Superior temporal gyrus (tissue), 1 donor: ENCODE results near the gene MRC2.

Source experiments
- DNase-seq: peaks from one replicate; pipeline ENCODE4 v3.0.0-alpha.2; 2016; ENCODE audit errors: extremely low spot score

Gene MRC2

GRCh38 chr17:62718429-62718828 lies 91.0 kb downstream of the MRC2 start:
- no peak for DNase-seq

- DNase-seq: no peak
Measured at GRCh38 chr17:62719586-62719985, 92.1 kb downstream of the MRC2 start.

DNA sequence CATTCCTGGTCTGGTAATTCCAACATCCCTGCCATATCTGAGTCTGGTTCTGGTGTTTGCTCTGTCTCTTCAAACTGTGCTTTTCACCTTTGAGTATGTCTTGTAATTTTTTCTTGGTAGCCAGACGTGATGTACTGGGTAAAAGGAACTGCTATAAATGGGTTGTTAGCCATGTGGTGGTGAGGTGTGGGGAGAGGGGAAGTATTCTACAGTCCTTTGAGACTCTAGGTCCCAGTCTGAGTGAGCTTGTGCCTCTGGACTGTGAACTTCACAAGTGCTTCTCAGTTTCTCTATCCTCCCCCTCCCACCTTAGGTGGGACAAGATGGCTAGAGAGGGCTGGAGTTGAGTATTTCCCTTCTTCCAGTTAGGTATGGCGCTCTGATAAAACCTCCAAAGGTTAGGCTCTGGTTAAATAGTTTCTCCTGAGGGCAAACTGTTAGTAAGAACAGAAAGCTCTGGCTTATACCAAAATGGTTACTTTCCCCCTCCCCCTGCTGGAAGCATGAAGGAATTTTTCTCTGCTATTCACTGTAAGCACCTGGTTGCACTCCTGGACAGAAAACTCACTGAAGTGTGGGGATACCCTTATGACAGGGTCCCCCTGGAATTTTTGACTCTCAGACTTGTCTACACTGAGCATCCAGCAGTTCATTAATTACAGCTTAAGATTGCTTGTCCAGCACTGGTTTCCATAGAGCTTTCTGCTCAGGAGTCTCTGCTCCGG lies 92.8 kb downstream of the MRC2 start:
- no peak for DNase-seq

DNA sequence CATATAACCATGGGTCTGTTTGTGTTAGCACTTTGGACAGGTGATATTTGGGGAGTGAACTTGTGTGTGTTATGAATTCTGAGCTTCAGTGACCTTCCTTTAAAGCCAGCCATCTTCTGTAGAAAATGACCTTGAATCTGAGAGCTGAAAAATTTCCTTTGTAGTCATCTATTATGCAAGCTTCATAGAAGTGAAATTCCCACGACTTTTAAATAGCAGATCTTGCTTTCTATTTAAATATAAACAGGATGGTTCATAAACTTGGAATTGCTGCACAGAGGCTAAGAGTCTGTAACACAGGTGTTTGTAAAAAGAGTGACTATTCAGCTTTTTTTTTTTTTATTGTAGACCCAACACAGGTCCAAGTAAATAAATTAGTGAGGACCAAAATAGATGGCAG lies 95.2 kb downstream of the MRC2 start:
- DNase-seq: no peak

DNA sequence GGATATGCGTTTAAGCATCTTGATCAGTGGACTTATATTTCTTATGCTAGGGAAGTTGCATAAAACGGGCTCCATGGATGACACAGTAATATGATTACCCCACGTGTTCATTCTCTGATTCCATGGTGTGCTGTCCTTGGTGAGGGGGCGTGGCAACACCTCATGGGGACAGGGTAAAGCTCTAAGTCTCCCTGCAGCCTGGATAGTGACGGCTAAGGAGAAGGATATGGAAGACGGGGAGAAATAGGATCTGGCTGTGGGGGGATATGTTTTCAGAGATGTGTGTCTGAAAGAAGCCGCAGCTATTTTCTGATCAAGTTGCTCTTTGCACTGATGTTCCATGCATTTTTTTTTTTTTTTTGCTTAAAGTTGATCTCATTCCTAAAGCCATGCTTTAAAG lies 96.4 kb downstream of the MRC2 start:
- DNase-seq: no peak

DNA sequence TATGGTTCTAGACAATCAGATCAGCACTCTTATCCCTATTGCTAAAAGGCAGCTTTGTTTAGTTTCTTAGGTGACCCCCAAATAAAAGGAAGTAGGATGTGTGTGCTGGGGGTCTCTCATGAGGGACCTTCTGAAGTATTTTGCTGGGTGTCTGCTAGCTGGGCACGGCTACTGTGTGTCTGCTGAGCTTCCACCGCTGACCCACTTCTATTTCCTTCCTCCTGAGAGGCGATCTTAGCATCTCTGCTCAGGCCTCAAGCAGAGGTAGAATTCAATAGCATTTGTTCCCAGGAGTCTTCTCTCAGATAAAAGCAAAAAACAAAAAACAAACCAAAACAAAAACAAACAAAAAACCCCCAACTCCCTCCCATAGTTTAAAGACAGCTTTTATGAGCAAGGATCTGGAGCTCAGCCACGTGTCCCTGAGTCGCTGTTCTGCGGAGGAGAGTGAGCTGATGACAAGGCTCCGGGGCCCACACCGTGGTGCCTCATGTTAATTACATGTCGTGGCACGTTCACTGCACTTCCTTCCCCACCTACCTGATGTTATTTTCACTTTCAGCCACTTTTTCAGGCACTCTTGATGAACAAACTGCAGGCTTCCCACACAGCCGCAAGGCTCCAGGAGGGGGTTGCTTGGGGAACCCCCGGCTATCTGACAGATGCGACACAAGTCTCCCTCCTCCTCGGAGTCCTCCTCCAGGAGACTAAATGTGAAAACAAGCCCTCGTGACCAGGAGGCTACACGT lies 97.1 kb downstream of the MRC2 start:
- DNase-seq: no peak

GRCh38 chr17:62725791-62726249 lies 98.3 kb downstream of the MRC2 start:
- no peak for DNase-seq

- no peak for DNase-seq
Measured at GRCh38 chr17:62727916-62728672, 100.6 kb downstream of the MRC2 start.

- no peak for DNase-seq
Measured at GRCh38 chr17:62732125-62732524, 104.7 kb downstream of the MRC2 start.

- DNase-seq: no peak
Measured at GRCh38 chr17:62735044-62735651, 107.7 kb downstream of the MRC2 start.

DNA sequence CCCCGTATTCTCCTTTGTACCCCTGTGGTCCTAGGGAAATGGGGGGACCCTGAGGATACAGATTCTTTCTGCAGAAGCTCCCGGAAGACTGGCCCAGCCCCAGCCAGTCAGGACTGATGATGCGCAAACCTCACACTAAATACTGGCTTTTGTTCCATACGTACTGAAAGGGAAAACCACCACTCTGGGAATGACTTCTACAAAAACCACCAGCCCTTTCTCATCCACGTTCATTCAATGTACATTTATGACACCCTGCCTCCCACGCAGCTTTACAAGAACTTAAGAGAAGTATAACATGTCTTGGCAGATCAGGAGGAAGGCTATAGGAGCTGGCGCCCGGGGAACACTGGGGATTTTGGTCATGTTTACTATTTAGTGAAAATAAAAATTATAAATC lies 110.0 kb downstream of the MRC2 start:
- DNase-seq: no peak

- DNase-seq: no peak
Measured at GRCh38 chr17:62738281-62738680, 110.8 kb downstream of the MRC2 start.

- DNase-seq: no peak
Measured at GRCh38 chr17:62739645-62740388, 112.3 kb downstream of the MRC2 start.

GRCh38 chr17:62741290-62741689 lies 113.8 kb downstream of the MRC2 start:
- no peak for DNase-seq
